IPS-18c (cell line): Measurements from ENCODE around the gene NXN.
"Not testable (repeated sequence)": the region's sequence is repeated elsewhere in the genome, so short reads cannot be mapped to it uniquely, and the experiment has no call there.

ENCODE experiments used
- H3K4me3 ChIP-seq: 2 replicates; pipeline ENCODE4 v1.7.0; 2013; ENCODE audit warnings: low read depth, mild to moderate bottlenecking, low read length, moderate library complexity; ENCODE audit not compliant: insufficient read depth
- H3K9me3 ChIP-seq: one replicate; pipeline ENCODE4 v1.6.1; 2013; ENCODE audit warnings: mild to moderate bottlenecking, low read length, moderate library complexity; ENCODE audit not compliant: control insufficient read depth, insufficient read depth

Gene NXN

GRCh38 chr17:796609-797008 is 183.0 kb downstream of the NXN start:
- no peak overlapping the region for H3K4me3 ChIP-seq
- peaks cover 2% of the 10 kb centered on the region for H3K9me3 ChIP-seq

DNA sequence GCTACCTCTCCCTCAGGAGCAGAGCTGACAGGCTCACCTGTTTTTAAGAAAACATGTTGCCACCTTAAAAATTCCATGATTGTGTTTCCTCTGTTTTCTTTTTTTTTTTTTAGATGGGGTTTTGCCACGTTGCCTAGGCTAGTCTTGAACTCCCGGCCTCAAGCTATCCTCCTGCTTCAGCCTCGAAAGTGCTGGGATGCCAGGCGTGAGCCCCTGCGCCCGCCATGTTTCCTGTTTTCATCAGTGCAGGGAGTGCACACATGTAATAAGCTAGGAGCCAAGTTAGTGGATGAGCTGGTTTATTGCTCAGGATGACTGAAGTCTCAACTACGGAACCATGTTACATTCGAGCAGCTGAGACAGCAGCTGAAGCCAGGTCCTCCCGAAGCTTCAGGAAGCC is 183.9 kb downstream of the NXN start:
- Histone ChIP-seq H3K4me3 (no peak overlapping the region), H3K9me3 (peaks cover 2% of the 10 kb centered on the region)

GRCh38 chr17:795276-795675 is 184.3 kb downstream of the NXN start:
- Histone ChIP-seq H3K4me3 (no peak overlapping the region), H3K9me3 (no peaks in the 10 kb centered on the region)

DNA sequence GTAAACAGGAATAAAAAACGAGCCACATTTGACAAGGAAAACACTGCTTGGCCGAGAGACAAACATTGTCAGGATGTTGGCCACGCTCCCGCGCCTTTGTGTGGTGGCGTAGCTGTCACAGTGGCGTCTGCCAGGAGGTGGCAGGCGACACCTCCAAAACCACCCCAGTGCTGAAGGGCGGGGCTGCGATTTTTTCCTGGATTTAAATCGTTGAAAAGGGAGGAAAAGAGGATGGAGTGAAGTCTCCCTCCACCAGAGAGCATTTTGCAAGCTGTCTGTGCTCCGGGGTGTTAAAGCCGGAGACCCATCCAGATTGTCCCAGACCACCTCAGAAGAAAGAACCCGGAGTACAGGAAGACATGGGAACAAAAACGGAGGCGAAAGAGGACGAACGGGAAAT is 184.7 kb downstream of the NXN start:
- no peaks in the 10 kb centered on the region for H3K9me3 ChIP-seq

DNA sequence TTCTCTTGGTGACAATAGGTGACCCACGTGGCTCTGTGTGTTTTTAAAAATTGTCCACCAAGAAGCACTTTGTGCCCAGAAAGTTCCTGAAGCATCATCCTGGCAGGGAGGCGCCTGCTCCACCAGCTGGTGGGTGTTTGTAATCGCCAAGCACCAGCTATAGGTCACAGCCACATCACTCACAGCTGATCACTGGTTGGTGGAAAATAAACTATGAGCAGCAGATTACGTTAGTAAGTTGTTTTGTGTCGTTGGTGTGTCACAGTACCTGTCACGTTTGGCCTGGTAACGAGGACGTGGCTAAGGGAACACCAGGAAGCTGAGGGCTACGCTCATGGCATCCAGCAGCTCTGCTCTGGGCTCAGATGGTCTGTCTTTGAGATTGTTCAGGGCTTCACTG is 187.3 kb downstream of the NXN start:
- Histone ChIP-seq H3K4me3 (no peak overlapping the region), H3K9me3 (no peaks in the 10 kb centered on the region)

More for the DNA sequence above, 184.7 kb downstream of the NXN start:
- no peak overlapping the region for H3K4me3 ChIP-seq

DNA sequence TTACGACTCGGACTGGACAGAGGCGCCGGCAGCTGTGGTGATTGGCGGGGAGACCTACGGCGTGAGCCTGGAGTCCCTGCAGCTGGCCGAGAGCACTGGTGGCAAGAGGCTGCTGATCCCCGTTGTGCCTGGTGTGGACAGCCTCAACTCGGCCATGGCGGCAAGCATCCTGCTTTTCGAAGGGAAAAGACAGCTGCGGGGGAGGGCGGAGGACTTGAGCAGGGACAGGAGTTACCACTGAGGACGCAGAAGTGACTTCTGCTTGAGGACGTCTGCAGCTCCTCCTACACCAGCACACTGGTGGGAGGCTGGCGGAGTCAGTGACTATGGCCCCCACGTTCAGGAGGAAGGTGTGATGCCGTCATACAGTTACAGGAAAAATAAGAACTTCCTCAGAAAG is 187.7 kb downstream of the NXN start:
- H3K4me3 ChIP-seq: no peak overlapping the region
- no peaks in the 10 kb centered on the region for H3K9me3 ChIP-seq

GRCh38 chr17:790874-791247 is 188.7 kb downstream of the NXN start:
- H3K4me3 ChIP-seq, H3K9me3 ChIP-seq: not testable (repeated sequence)

DNA sequence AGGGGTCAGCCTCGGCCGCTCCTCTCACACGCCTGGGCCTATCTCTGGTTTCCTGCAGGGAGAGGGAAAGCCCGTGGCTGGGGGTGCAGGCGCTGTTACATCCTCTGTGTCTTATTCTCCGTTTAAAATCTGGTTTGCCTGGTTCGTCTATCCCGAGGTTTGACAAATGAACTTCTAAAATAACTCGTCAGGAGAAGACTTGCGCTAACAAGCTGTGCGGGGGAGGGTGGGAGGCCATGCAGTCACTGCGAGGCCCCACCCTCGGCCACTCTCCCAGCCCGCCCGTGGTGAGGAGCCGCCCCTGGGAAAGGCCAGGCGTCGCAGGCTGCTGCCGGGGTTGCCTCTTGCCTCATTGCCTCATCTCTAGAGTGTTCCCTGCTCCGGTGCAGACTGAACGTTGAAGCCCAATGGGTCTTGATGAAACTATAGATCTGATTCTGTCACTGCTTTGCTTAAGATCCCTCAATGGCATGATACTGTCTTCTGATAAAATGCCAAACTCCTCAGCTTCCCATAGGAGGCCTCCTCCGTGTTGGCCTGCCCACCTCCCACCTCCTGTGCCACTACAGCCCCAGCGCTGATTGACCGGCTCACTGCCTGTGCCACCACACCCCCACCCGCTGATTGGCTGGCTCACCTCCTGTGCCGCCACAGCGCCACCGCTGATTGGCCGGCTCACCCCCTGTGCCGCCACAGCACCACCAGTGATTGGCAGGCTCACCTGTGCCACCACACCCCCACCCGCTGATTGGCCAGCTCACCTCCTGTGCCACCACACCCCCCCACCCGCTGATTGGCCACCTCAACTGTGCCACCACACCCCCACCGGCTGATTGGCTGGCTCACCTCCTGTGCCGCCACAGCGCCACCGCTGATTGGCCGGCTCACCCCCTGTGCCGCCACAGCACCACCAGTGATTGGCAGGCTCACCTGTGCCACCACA is 189.4 kb downstream of the NXN start:
- H3K4me3 ChIP-seq, H3K9me3 ChIP-seq: not testable (repeated sequence)

GRCh38 chr17:789160-789840 is 190.3 kb downstream of the NXN start:
- Histone ChIP-seq H3K9me3 (no peaks in the 10 kb centered on the region), H3K4me3 (no peak overlapping the region)

- H3K4me3 ChIP-seq: no peak overlapping the region
- no peaks in the 10 kb centered on the region for H3K9me3 ChIP-seq
These were observed 191.0 kb downstream of the NXN start for GRCh38 chr17:788551-788950.

GRCh38 chr17:787641-788221 is 191.8 kb downstream of the NXN start:
- no peaks in the 10 kb centered on the region for H3K9me3 ChIP-seq
- no peak overlapping the region for H3K4me3 ChIP-seq

DNA sequence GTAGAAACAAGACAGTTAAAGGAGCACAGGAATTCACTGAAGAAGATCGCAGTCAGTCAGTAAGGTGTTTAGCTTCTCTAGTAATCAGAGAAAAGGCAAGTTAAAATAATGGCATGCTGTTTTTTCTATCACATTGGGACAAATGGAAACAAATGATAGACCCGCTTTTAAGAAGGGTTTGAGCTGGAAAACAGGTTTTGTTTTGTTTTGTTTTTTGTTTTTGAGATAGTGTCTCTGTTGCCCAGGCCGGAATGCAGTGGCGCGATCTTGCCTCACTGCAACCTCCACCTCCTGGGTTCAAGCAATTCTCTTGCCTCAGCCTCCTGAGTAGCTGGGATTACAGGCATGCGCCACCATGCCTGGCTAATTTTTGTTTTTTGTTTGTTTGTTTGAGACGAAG is 193.7 kb downstream of the NXN start:
- H3K4me3 ChIP-seq, H3K9me3 ChIP-seq: not testable (repeated sequence)

- no peak overlapping the region for H3K4me3 ChIP-seq
- no peaks in the 10 kb centered on the region for H3K9me3 ChIP-seq
These were observed 195.4 kb downstream of the NXN start for GRCh38 chr17:784143-784542.

DNA sequence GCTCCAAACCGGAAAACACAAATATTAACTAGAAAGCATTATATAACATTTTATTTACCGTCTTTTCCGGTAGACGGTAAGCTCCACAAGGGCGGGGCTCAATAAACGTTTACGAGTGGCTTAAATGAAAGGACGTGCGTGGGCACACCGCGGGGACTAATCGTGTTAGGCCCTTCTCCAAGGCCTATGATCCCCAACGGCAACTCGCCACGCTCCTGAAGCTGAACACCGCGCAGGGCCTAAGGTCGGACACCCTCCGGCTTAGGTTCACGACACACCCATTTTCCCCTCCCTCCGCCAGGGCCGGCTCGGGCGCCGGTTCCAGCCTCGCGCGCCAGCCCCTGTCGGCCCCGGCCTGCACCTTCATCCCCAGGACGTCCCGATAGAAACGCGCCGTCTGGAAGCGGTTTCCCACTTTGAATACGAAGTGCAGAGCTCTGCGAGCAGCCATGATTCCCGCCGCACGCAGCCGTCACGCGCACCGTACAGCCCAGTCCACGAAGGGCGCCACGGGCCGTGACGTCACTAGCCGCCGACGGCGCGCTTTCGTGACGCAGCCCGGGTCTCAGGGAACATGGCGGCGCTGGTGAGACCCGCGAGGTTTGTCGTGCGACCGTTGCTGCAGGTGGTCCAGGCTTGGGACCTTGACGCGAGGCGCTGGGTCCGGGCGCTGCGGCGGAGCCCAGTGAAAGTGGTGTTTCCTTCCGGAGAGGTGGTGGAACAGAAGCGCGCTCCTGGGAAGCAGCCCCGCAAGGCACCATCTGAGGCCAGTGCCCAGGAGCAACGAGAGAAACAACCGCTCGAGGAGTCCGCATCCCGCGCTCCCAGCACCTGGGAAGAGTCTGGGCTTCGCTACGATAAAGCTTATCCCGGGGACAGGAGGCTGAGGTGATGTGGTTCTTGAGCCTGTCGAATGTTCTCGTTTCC is 197.5 kb downstream of the NXN start, which contains the start of the genes GLOD4 and MRM3:
Gene GLOD4, minus strand, starts transcription at position 476 of the 927 bp plus-strand sequence. Its CDS starts 25 bp downstream, at position 451.
Gene MRM3, plus strand, starts transcription at position 549 of the 927 bp plus-strand sequence. Its CDS starts 26 bp downstream, at position 575.
- peak within 1 kb of the TSS; percentile 97 for H3K4me3 ChIP-seq
- no peaks in the 10 kb centered on the region for H3K9me3 ChIP-seq

- H3K9me3 ChIP-seq: no peaks in the 10 kb centered on the region
- H3K4me3 ChIP-seq: no peak overlapping the region
These were observed 201.5 kb downstream of the NXN start for GRCh38 chr17:778096-778495.

GRCh38 chr17:774313-774584 is 205.3 kb downstream of the NXN start:
- Histone ChIP-seq H3K9me3 (no peaks in the 10 kb centered on the region), H3K4me3 (no peak overlapping the region)
